K562 (cell line): ENCODE measurements around the gene TMEM179. TPM values are rescaled to one million over a fixed set of nuclear protein-coding genes. Genes with fewer than 3 reads are reported as not detected.

ENCODE experiments used
- ATAC-seq: fragments of 200-7000 bp; cut with Tn5 transposase; 3 replicates; pipeline ENCODE4 v1.9.1; 2020; ENCODE audit warnings: moderate library complexity
- BruUV-seq: library from RNA; stranded (reverse); fragments of 400-500 nt; replicated peaks from 2 replicates; lab custom pipeline; 2021; lab: Mats Ljungman, UMichigan
- CTCF ChIA-PET: fragments of 300-600 bp; formaldehyde crosslinking; extraction: SDS; loops from one replicate; lab custom pipeline; 2021; ENCODE audit warnings: low intra/inter-chr PET ratio; lab: Yijun Ruan, JAX
- POLR2A ChIA-PET: fragments of 300-600, 350-650 bp; sonication (Branson Sonifier 250); formaldehyde crosslinking; extraction: SDS; loops from one replicate; lab custom pipeline; 2021; ENCODE audit warnings: antibody characterized with exemption, inconsistent platforms; lab: Yijun Ruan, JAX
- DNase-seq, 4 experiments: peaks; one replicate each; pipeline versions ENCODE4 v3.0.0 to v3.0.0-alpha.2; 2011 to 2018; ENCODE audit warnings: low spot score in 3 of 4, mixed read lengths in 3 of 4; ENCODE audit errors: extremely low read depth in 1 of 4
- FAIRE-seq: peaks from 2 replicates; lab custom pipeline; 2011; peaks lifted over from hg19 to GRCh38; lab: Jason Lieb, UNC
- H2AFZ ChIP-seq: 2 replicates; pipeline ENCODE4 v1.6.0; 2011; ENCODE audit warnings: low read depth, low read length, control low read depth, inconsistent platforms
- H3K27ac ChIP-seq: fragments of 200-600 bp; 3 replicates; pipeline ENCODE4 v1.8.0; 2011; ENCODE audit warnings: low read depth, mild to moderate bottlenecking, control low read depth, inconsistent platforms, low read length, moderate library complexity, mixed read lengths; ENCODE audit errors: extremely low read depth
- H3K27me3 ChIP-seq, 2 experiments: fragments of 300-600 bp in 1 of 2; 2 replicates in 1 of 2; 3 replicates in 1 of 2; pipeline versions ENCODE4 v1.6.0 to v1.8.0; 2011; ENCODE audit warnings: inconsistent platforms in 2 of 2, low read length in 2 of 2, mild to moderate bottlenecking in 1 of 2, mixed read lengths in 1 of 2, moderate library complexity in 1 of 2; ENCODE audit not compliant: control insufficient read depth in 2 of 2, insufficient read depth in 2 of 2
- H3K36me3 ChIP-seq: fragments of 300-600 bp; 3 replicates; pipeline ENCODE4 v1.8.0; 2011; ENCODE audit warnings: mild to moderate bottlenecking, low read length, inconsistent platforms; ENCODE audit not compliant: control insufficient read depth, insufficient read depth
- H3K4me1 ChIP-seq, 2 experiments: fragments of 200-600 bp in 1 of 2; replicated peaks in 1 of 2; 2 replicates in 1 of 2; 3 replicates in 1 of 2; pipeline versions ENCODE4 v1.5.1 to v1.8.0; 2011; ENCODE audit warnings: inconsistent platforms in 2 of 2, low read length in 2 of 2, mild to moderate bottlenecking in 1 of 2, mixed read lengths in 1 of 2, moderate library complexity in 1 of 2; ENCODE audit not compliant: control insufficient read depth in 2 of 2, insufficient read depth in 2 of 2
- H3K4me2 ChIP-seq: 2 replicates; pipeline ENCODE4 v1.6.1; 2011; ENCODE audit warnings: low read length, control low read depth, inconsistent platforms, mixed read lengths; ENCODE audit not compliant: insufficient read depth
- H3K4me3 ChIP-seq: fragments of 200-600 bp; sonication (generic), shearing (Covaris generic); 2 replicates; pipeline ENCODE4 v1.5.1; 2016; ENCODE audit warnings: control low read depth, inconsistent platforms
- H3K79me2 ChIP-seq: fragments of 200-600 bp; 3 replicates; pipeline ENCODE4 v1.8.0; 2011; ENCODE audit warnings: low read length, inconsistent platforms; ENCODE audit not compliant: control insufficient read depth, insufficient read depth
- H3K9ac ChIP-seq, 2 experiments: 2 replicates each; pipeline versions ENCODE4 v1.6.0 to v1.6.1; 2011; ENCODE audit warnings: low read depth in 2 of 2, low read length in 2 of 2, control low read depth in 1 of 2, inconsistent platforms in 1 of 2, mild to moderate bottlenecking in 1 of 2, mixed read lengths in 1 of 2; ENCODE audit not compliant: insufficient read depth in 1 of 2
- H3K9me1 ChIP-seq: one replicate; pipeline ENCODE4 v1.6.0; 2011; ENCODE audit warnings: inconsistent platforms, mild to moderate bottlenecking, low read length, moderate library complexity; ENCODE audit not compliant: control insufficient read depth, insufficient read depth
- H3K9me3 ChIP-seq: replicated peaks from 2 replicates; pipeline ENCODE4 v1.5.1; 2011; ENCODE audit warnings: low read depth, low read length, inconsistent platforms; ENCODE audit not compliant: control insufficient read depth, insufficient read depth
- H4K20me1 ChIP-seq: replicated peaks from 2 replicates; pipeline ENCODE4 v1.6.1; 2011; ENCODE audit warnings: low read length, inconsistent platforms, mixed read lengths; ENCODE audit not compliant: control insufficient read depth, insufficient read depth
- CBX5 ChIP-seq: IDR thresholded peaks from 2 replicates; pipeline ENCODE4 v1.6.1; 2014; ENCODE audit warnings: low read depth, borderline replicate concordance
- MAFG ChIP-seq: fragments of 450-650 bp; conservative IDR thresholded peaks from 2 replicates; pipeline ENCODE4 v1.6.1; 2016; ENCODE audit warnings: missing genetic modification characterization, missing compliant biosample characterization
- NRF1 ChIP-seq, 2 experiments: fragments of 450-650 bp; IDR thresholded peaks in 1 of 2; conservative IDR thresholded peaks in 1 of 2; 2 replicates each; pipeline ENCODE4 v1.6.1; 2014; ENCODE audit warnings: mild to moderate bottlenecking in 2 of 2
- RB1 ChIP-seq: fragments of 450-650 bp; IDR thresholded peaks from 2 replicates; pipeline ENCODE4 v1.6.1; 2017; ENCODE audit warnings: low read depth, mild to moderate bottlenecking
- RCOR1 ChIP-seq, 2 experiments: IDR thresholded peaks; 2 replicates each; pipeline ENCODE4 v1.6.1; 2012; ENCODE audit warnings: low read depth in 2 of 2, low read length in 2 of 2, borderline replicate concordance in 1 of 2, improper control_type of control experiment in 1 of 2
- RNF219 ChIP-seq: fragments of 250-450 bp; sonication (Bioruptor Pico); IDR thresholded peaks from 2 replicates; pipeline ENCODE4 v1.5.0; 2022; ENCODE audit warnings: mild to moderate bottlenecking
- SMARCC2 ChIP-seq: fragments of 450-650 bp; IDR thresholded peaks from 2 replicates; pipeline ENCODE4 v1.6.1; 2017; ENCODE audit warnings: antibody characterized with exemption, moderate library complexity, mild to moderate bottlenecking, low read depth
- SUPT5H ChIP-seq: fragments of 450-650 bp; IDR thresholded peaks from 2 replicates; pipeline ENCODE4 v1.6.1; 2016
- TAF7 ChIP-seq: fragments of 450-650 bp; IDR thresholded peaks from 2 replicates; pipeline ENCODE4 v1.6.1; 2016; ENCODE audit warnings: missing genetic modification characterization, missing compliant biosample characterization
- TCF7L2 ChIP-seq: fragments of 150-350 bp; IDR thresholded peaks from 2 replicates; pipeline ENCODE4 v1.6.1; 2016; ENCODE audit warnings: low read depth, mild to moderate bottlenecking, low read length, moderate library complexity
- ZNF174 ChIP-seq: fragments of 250-450 bp; sonication (Bioruptor Pico); IDR thresholded peaks from 2 replicates; pipeline ENCODE4 v1.4.0; 2020; ENCODE audit warnings: mild to moderate bottlenecking
- ZNF431 ChIP-seq: sonication (generic); formaldehyde crosslinking; IDR thresholded peaks from 2 replicates; pipeline ENCODE4 v1.8.0; 2022; ENCODE audit warnings: mild to moderate bottlenecking, missing genetic modification reagents
- WGBS: fragments of 100-300 bp; shearing (Covaris generic); methylation state at CpG from one replicate; pipeline ENCODE4 v1.1.6; 2016; ENCODE audit warnings: low coverage, mixed read lengths; ENCODE audit not compliant: insufficient coverage; ENCODE audit errors: missing lambda C conversion rate; 5-methylcytosine and 5-hydroxymethylcytosine counted together
- in situ Hi-C: fragments of 300-500 bp; cut with MboI; formaldehyde crosslinking; loops from 4 replicates; pipeline ENCODE4 v1.15.0; 2018; ENCODE audit warnings: inconsistent platforms, mixed read lengths
- intact Hi-C: fragments of 100-400 bp; cut with micrococcal nuclease; formaldehyde crosslinking; loops from 2 replicates; pipeline ENCODE4 v1.14.2; 2022
- polyA plus RNA-seq, 8 experiments: library from polyadenylated mRNA; depleted of rRNA in 4 of 8; stranded (reverse) in 5 of 8; unstranded in 3 of 8; fragments of >200 nt; fragmentation: Nextera tagmentation in 2 of 8; fragmentation: Illumina TruSeq in 1 of 8; extraction: Ambion mirVana in 2 of 8; extraction: Trizol in 1 of 8; gene quantifications; 2 replicates each; pipeline versions ENCODE4 v1.2.1 to v1.2.3, GENCODE V29; 2011 to 2014; ENCODE audit warnings: inconsistent platforms in 1 of 8, missing spikeins in 1 of 8
- total RNA-seq, 7 experiments: library from RNA; depleted of rRNA in 6 of 7; stranded (reverse); fragments of >200 nt in 6 of 7; fragmentation: Illumina TruSeq in 2 of 7; extraction: Trizol in 2 of 7; gene quantifications; 2 replicates each; pipeline versions ENCODE4 v1.2.1 to v1.2.3, GENCODE V29; 2011 to 2021; ENCODE audit warnings: low replicate concordance in 1 of 7
- TF ChIP-seq, protein P1 (sequence below), 2 experiments: fragments of 450-650 bp; IDR thresholded peaks; 2 replicates each; pipeline ENCODE4 v1.6.1; 2016; ENCODE audit warnings: mild to moderate bottlenecking in 2 of 2, borderline replicate concordance in 1 of 2, low read depth in 1 of 2, moderate library complexity in 1 of 2

The TMEM179 gene
- total and polyA plus RNA-seq, 9 of the 15 experiments (the other 6 are each of a cell fraction or from before 2014, with no cell fraction given): not detected

DNA sequence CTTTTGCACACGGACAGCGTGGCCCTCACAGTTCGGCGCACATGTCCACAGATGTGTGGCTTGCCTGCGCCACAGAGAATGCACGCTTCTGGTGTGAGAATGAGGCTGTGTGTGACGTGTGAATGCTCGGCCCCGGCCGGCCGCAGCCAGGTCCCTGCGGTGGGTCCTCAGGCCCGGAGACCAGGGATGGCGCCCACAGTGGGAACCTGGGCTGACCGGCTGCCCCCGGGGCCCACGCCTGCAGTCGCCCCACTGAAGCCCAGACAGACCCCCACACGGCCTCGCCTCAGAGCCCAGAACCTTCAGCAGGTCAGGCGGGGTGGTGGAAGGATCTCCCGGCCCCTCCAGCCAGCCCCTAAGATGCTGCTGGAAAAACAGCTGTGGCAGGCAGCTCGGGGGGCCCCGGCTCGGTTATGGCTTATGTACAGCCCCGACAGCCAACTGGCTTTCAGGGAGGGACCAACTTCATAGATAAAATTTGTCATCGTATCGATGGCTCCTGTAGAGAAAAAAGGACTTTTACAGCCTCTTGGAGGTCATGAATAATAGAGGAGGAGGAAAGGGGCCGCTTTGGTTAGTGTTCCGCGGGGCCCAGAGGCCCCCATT lies 29.5 kb downstream of the TMEM179 start:
- H3K9me1 ChIP-seq: no peaks in the 10 kb centered on the region
- H3K79me2 ChIP-seq: no peaks in the 10 kb centered on the region
- H2AFZ ChIP-seq: peak overlapping the region; percentile 55; the same call in 1 of the 2 replicates
- CTCF ChIA-PET: no interaction called here
- intact Hi-C loops: no loop called here
- H3K27ac ChIP-seq: no peak overlapping the region
- BruUV-seq: no TSS peak
- H3K27me3 ChIP-seq: peaks cover 0 to 20% of the 10 kb centered on the region in 2 experiments; a peak in 2 of 5 replicates
- DNase-seq (no peak), FAIRE-seq (no peak), ATAC-seq (no peak)
- H3K36me3 ChIP-seq: no peaks in the 10 kb centered on the region
- peaks cover 11 to 69% of the 10 kb centered on the region in 2 experiments for H3K4me1 ChIP-seq
- no peak overlapping the region for H3K9ac ChIP-seq
- H3K4me2 ChIP-seq: no peak overlapping the region
- whole genome bisulfite sequencing: 21% methylated on average over 16 of the region's 31 CpGs
- H4K20me1 ChIP-seq: no peaks in the 10 kb centered on the region; the same call in 1 of the 2 replicates
- no peaks in the 10 kb centered on the region for H3K9me3 ChIP-seq
- in situ Hi-C loops: no loop called here
- POLR2A ChIA-PET: interaction anchor here (1.0 kb wide), 1 partner anchor 11 kb away, joined by 3 read pairs; no protein-coding TSS in a partner anchor
- H3K4me3 ChIP-seq: no peak overlapping the region
- TF ChIP-seq ZNF431: no peak
- no peak for TF ChIP-seq NRF1 (conservative IDR thresholded peaks at IDR 0.05 in 1 of 2, IDR thresholded peaks at IDR 0.05 in 1 of 2)
- no peak for TF ChIP-seq RCOR1 (IDR thresholded peaks at IDR 0.05; ENCODE audit: borderline replicate concordance in 1 of 2, low read depth in 2 of 2, low read length in 2 of 2)
- TF ChIP-seq CBX5: no peak
- no peak for TF ChIP-seq TCF7L2
- no peak for TF ChIP-seq RNF219 (CRISPR knock-in tag)
- TF ChIP-seq SUPT5H: no peak
- TF ChIP-seq MAFG (tag): no peak
- TF ChIP-seq RB1: no peak
- no peak for TF ChIP-seq SMARCC2
- TF ChIP-seq, protein P1, sequence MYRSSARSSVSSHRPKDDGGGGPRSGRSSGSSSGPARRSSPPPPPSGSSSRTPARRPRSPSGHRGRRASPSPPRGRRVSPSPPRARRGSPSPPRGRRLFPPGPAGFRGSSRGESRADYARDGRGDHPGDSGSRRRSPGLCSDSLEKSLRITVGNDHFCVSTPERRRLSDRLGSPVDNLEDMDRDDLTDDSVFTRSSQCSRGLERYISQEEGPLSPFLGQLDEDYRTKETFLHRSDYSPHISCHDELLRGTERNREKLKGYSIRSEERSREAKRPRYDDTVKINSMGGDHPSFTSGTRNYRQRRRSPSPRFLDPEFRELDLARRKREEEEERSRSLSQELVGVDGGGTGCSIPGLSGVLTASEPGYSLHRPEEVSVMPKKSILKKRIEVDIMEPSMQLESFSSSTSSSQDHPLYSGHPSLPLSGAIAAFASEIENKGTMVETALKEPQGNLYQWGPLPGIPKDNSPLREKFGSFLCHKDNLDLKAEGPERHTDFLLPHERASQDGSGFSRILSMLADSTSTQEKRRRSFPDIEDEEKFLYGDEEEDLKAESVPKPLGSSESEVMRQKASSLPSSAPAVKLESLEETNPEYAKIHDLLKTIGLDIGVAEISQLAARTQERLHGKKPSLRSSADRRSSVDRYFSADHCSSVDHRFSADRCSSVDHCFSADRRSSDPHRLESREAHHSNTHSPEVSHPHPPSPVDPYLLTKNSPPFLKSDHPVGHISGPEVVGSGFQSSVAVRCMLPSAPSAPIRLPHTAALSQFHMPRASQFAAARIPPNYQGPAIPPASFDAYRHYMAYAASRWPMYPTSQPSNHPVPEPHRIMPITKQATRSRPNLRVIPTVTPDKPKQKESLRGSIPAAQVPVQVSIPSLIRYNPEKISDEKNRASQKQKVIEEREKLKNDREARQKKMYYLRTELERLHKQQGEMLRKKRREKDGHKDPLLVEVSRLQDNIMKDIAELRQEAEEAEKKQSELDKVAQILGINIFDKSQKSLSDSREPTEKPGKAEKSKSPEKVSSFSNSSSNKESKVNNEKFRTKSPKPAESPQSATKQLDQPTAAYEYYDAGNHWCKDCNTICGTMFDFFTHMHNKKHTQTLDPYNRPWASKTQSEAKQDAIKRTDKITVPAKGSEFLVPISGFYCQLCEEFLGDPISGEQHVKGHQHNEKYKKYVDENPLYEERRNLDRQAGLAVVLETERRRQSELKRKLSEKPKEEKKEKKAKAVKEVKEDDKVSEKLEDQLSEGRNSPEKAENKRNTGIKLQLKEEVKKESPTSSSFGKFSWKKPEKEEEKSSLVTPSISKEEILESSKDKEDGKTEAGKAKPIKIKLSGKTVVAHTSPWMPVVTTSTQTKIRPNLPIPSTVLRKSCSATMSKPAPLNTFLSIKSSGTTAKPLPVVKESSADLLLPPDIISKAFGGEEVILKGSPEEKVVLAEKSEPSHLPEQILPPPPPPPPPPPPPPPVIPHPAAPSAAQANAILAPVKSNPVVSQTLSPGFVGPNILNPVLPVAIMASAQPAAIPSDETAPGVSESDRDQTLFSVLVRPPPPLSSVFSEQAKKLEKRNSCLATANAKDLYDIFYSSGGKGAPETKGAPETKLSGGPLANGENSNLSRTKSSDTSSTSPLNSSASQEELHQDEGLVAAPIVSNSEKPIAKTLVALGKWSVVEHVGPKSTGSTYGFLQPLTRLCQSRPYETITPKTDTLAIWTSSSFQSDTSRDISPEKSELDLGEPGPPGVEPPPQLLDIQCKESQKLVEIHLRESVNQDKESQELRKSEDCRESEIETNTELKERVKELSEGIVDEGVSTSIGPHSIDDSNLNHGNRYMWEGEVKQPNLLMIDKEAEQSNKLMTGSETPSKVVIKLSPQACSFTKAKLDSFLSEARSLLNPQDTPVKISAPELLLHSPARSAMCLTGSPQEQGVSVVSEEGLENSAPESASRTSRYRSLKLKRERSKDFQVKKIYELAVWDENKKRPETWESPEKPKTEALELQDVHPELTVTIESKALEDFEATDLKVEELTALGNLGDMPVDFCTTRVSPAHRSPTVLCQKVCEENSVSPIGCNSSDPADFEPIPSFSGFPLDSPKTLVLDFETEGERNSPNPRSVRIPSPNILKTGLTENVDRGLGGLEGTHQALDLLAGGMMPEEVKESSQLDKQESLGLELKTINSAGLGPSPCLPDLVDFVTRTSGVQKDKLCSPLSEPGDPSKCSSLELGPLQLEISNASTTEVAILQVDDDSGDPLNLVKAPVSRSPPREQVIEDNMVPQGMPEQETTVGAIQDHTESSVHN (IDR thresholded peaks at IDR 0.05; ENCODE audit: borderline replicate concordance in 1 of 2, low read depth in 1 of 2): no peak
- TF ChIP-seq TAF7 (tag): no peak
- no peak for TF ChIP-seq ZNF174
